GM23338 (cell line): ENCODE measurements around the gene RANBP1.

ENCODE experiments used
- CREB1 ChIP-seq: fragments of 250-450 bp; sonication (Bioruptor Pico); IDR thresholded peaks from 2 replicates; pipeline ENCODE4 v1.5.0; 2020; ENCODE audit warnings: low read depth, mild to moderate bottlenecking, moderate library complexity
- CTCF ChIP-seq, 2 experiments: fragments of 200-600 bp in 1 of 2; sonication (generic) in 1 of 2; conservative IDR thresholded peaks; 2 replicates each; pipeline versions ENCODE4 v1.5.1 to v1.6.1; 2016 to 2017; ENCODE audit warnings: antibody characterized with exemption in 2 of 2, low read depth in 2 of 2, mild to moderate bottlenecking in 2 of 2, moderate library complexity in 1 of 2
- EZH2 ChIP-seq: fragments of 200-600 bp; sonication (generic); IDR thresholded peaks from one replicate; pipeline ENCODE4 v1.8.0; 2017; ENCODE audit warnings: antibody characterized with exemption, mild to moderate bottlenecking, low read depth; ENCODE audit not compliant: unreplicated experiment
- EZH2phosphoT487 ChIP-seq: fragments of 200-600 bp; sonication (generic); IDR thresholded peaks from one replicate; pipeline ENCODE4 v1.8.1; 2018; ENCODE audit warnings: antibody characterized with exemption; ENCODE audit not compliant: unreplicated experiment
- JUNB ChIP-seq: IDR thresholded peaks from one replicate; pipeline ENCODE4 v1.6.1; 2016; ENCODE audit warnings: antibody characterized with exemption; ENCODE audit not compliant: unreplicated experiment
- NANOG ChIP-seq: IDR thresholded peaks from 2 replicates; pipeline ENCODE4 v1.6.1; 2016; ENCODE audit warnings: antibody characterized with exemption, borderline replicate concordance
- ZNF114 ChIP-seq: fragments of 250-450 bp; sonication (Bioruptor Pico); IDR thresholded peaks from 2 replicates; pipeline ENCODE4 v1.5.0; 2020; ENCODE audit warnings: mild to moderate bottlenecking, moderate library complexity

GRCh38 chr22:20126284-20127029 is 10.6 kb downstream of the RANBP1 start:
- no peak for TF ChIP-seq EZH2
- no peak for TF ChIP-seq NANOG
- TF ChIP-seq CTCF (conservative IDR thresholded peaks at IDR 0.05; ENCODE audit: low read depth in 2 of 2) = no peak
- no peak for TF ChIP-seq JUNB
- TF ChIP-seq EZH2phosphoT487 = no peak
- TF ChIP-seq CREB1 (CRISPR knock-in tag) = no peak
- no peak for TF ChIP-seq ZNF114 (CRISPR knock-in tag)
